Ishikawa (cell line): Measurements from ENCODE around the gene ARNT2.

ENCODE experiments used
- CREB1 ChIP-seq: IDR thresholded peaks from 2 replicates; pipeline ENCODE4 v1.6.1; 2012; ENCODE audit warnings: low read depth
- RAD21 ChIP-seq: IDR thresholded peaks from 2 replicates; pipeline ENCODE4 v1.6.1; 2012; ENCODE audit warnings: low read depth

GRCh38 chr15:80502782-80503181 is 98.6 kb downstream of the ARNT2 start:
- TF ChIP-seq RAD21 = no peak
- TF ChIP-seq CREB1 = no peak
